Activated naive CD8-positive, alpha-beta T cell treated with anti-CD3 and anti-CD28 coated beads, Interleukin-2, amount 50 U/mL, for 24 hours (primary cell): Measurements from ENCODE around the gene APRT.
A peak's percentile ranks its signal among the peaks of the same experiment; 100 is the strongest.
"Not testable (repeated sequence)": the region's sequence is repeated elsewhere in the genome, so short reads cannot be mapped to it uniquely, and the experiment has no call there.

Source experiments
- ATAC-seq: fragments of 150-1000 bp; cut with Tn5 transposase; one replicate; pipeline ENCODE4 v1.10.0; 2021
- DNase-seq: peaks from one replicate; pipeline ENCODE4 v3.0.0; 2021
- H3K27ac Mint-ChIP-seq: one replicate; pipeline ENCODE4 v1.8.0; 2021; ENCODE audit warnings: mild to moderate bottlenecking, mixed read lengths
- H3K27me3 Mint-ChIP-seq: one replicate; pipeline ENCODE4 v1.8.0; 2021; ENCODE audit warnings: mixed read lengths
- H3K36me3 Mint-ChIP-seq: one replicate; pipeline ENCODE4 v1.8.0; 2021; ENCODE audit warnings: low read depth, mixed read lengths
- H3K4me1 Mint-ChIP-seq: one replicate; pipeline ENCODE4 v1.8.0; 2021; ENCODE audit warnings: mixed read lengths
- H3K4me3 Mint-ChIP-seq: one replicate; pipeline ENCODE4 v1.8.0; 2021; ENCODE audit warnings: mild to moderate bottlenecking, moderate library complexity, mixed read lengths
- H3K9me3 Mint-ChIP-seq: one replicate; pipeline ENCODE4 v1.8.0; 2021; ENCODE audit warnings: mixed read lengths

APRT gene

GRCh38 chr16:88773812-88774291, 37.9 kb downstream of the APRT start:
- H3K4me1 Mint-ChIP-seq, result peaks cover 16% of the 10 kb centered on the region
- no peaks in the 10 kb centered on the region for H3K36me3 Mint-ChIP-seq
- H3K27me3 Mint-ChIP-seq, result no peaks in the 10 kb centered on the region
- DNase-seq (no peak), ATAC-seq (no peak)
- no peaks in the 10 kb centered on the region for H3K9me3 Mint-ChIP-seq
- no peak overlapping the region for H3K27ac Mint-ChIP-seq
- H3K4me3 Mint-ChIP-seq, result no peak overlapping the region

GRCh38 chr16:88772871-88773811, 38.6 kb downstream of the APRT start:
- no peak for DNase-seq

GRCh38 chr16:88771781-88772180, 39.9 kb downstream of the APRT start:
- peaks cover 23% of the 10 kb centered on the region for H3K4me1 Mint-ChIP-seq
- H3K9me3 Mint-ChIP-seq, H3K36me3 Mint-ChIP-seq: not testable (repeated sequence)

More at GRCh38 chr16:88772871-88773811, 38.6 kb downstream of the APRT start:
- H3K9me3 Mint-ChIP-seq, result no peaks in the 10 kb centered on the region
- H3K4me3 Mint-ChIP-seq, result no peak overlapping the region
- no peaks in the 10 kb centered on the region for H3K27me3 Mint-ChIP-seq
- H3K27ac Mint-ChIP-seq, result no peak overlapping the region
- no peak for ATAC-seq
- no peaks in the 10 kb centered on the region for H3K36me3 Mint-ChIP-seq
- H3K4me1 Mint-ChIP-seq, result peaks cover 14% of the 10 kb centered on the region

GRCh38 chr16:88771294-88771772, 40.4 kb downstream of the APRT start:
- H3K9me3 Mint-ChIP-seq, result no peaks in the 10 kb centered on the region
- no peak overlapping the region for H3K4me3 Mint-ChIP-seq
- no peaks in the 10 kb centered on the region for H3K27me3 Mint-ChIP-seq
- H3K4me1 Mint-ChIP-seq, result peaks cover 28% of the 10 kb centered on the region
- no peaks in the 10 kb centered on the region for H3K36me3 Mint-ChIP-seq
- ATAC-seq (no peak), DNase-seq (no peak)
- no peak overlapping the region for H3K27ac Mint-ChIP-seq

More at GRCh38 chr16:88771781-88772180, 39.9 kb downstream of the APRT start:
- ATAC-seq, H3K27me3 Mint-ChIP-seq, H3K27ac Mint-ChIP-seq, H3K4me3 Mint-ChIP-seq, DNase-seq: not testable (repeated sequence)

- Mint-ChIP-seq H3K4me3 (no peak overlapping the region), H3K27ac (no peak overlapping the region), H3K27me3 (no peaks in the 10 kb centered on the region), H3K4me1 (peaks cover 33% of the 10 kb centered on the region), H3K36me3 (no peaks in the 10 kb centered on the region), H3K9me3 (no peaks in the 10 kb centered on the region)
- DNase-seq, result peak; percentile 43
- ATAC-seq, result peak; percentile 60
Observed at GRCh38 chr16:88770461-88771293, 41.1 kb downstream of the APRT start.

GRCh38 chr16:88769617-88770460, 41.9 kb downstream of the APRT start:
- Mint-ChIP-seq H3K4me1 (peaks cover 33% of the 10 kb centered on the region), H3K36me3 (no peaks in the 10 kb centered on the region), H3K4me3 (no peak overlapping the region), H3K27ac (no peak overlapping the region), H3K9me3 (no peaks in the 10 kb centered on the region), H3K27me3 (no peaks in the 10 kb centered on the region)
- ATAC-seq (peak; percentile 38), DNase-seq (peak; percentile 42)

GRCh38 chr16:88768071-88768783, 43.5 kb downstream of the APRT start:
- Mint-ChIP-seq H3K9me3 (no peaks in the 10 kb centered on the region), H3K4me3 (no peak overlapping the region), H3K27ac (no peak overlapping the region), H3K4me1 (peaks cover 36% of the 10 kb centered on the region), H3K27me3 (no peaks in the 10 kb centered on the region), H3K36me3 (peaks cover 3% of the 10 kb centered on the region)
- ATAC-seq (no peak), DNase-seq (no peak)

- H3K27ac Mint-ChIP-seq, result no peak overlapping the region
- ATAC-seq (no peak), DNase-seq (no peak)
- H3K9me3 Mint-ChIP-seq, result no peaks in the 10 kb centered on the region
- no peaks in the 10 kb centered on the region for H3K27me3 Mint-ChIP-seq
- H3K4me3 Mint-ChIP-seq, result no peak overlapping the region
- peaks cover 36% of the 10 kb centered on the region for H3K4me1 Mint-ChIP-seq
- peaks cover 3% of the 10 kb centered on the region for H3K36me3 Mint-ChIP-seq
Observed at GRCh38 chr16:88767546-88768070, 44.1 kb downstream of the APRT start.

- Mint-ChIP-seq H3K4me3 (no peak overlapping the region), H3K27me3 (no peaks in the 10 kb centered on the region), H3K27ac (no peak overlapping the region), H3K36me3 (peaks cover 3% of the 10 kb centered on the region), H3K4me1 (peaks cover 36% of the 10 kb centered on the region), H3K9me3 (no peaks in the 10 kb centered on the region)
- DNase-seq, result no peak
- no peak for ATAC-seq
Observed at GRCh38 chr16:88766975-88767374, 44.8 kb downstream of the APRT start.

- no peak for DNase-seq
- Mint-ChIP-seq H3K36me3 (peaks cover 3% of the 10 kb centered on the region), H3K27me3 (no peaks in the 10 kb centered on the region), H3K9me3 (no peaks in the 10 kb centered on the region), H3K27ac (no peak overlapping the region), H3K4me3 (no peak overlapping the region), H3K4me1 (peaks cover 31% of the 10 kb centered on the region)
- ATAC-seq, result no peak
Observed at GRCh38 chr16:88764913-88765349, 46.8 kb downstream of the APRT start.

GRCh38 chr16:88764080-88764479, 47.6 kb downstream of the APRT start:
- DNase-seq (no peak), ATAC-seq (no peak)
- H3K36me3 Mint-ChIP-seq, result peaks cover 3% of the 10 kb centered on the region
- no peak overlapping the region for H3K4me3 Mint-ChIP-seq
- no peak overlapping the region for H3K27ac Mint-ChIP-seq
- H3K9me3 Mint-ChIP-seq, result no peaks in the 10 kb centered on the region
- H3K4me1 Mint-ChIP-seq, result peaks cover 28% of the 10 kb centered on the region
- H3K27me3 Mint-ChIP-seq, result no peaks in the 10 kb centered on the region

- ATAC-seq (no peak), DNase-seq (no peak)
- Mint-ChIP-seq H3K4me3 (no peak overlapping the region), H3K9me3 (no peaks in the 10 kb centered on the region), H3K4me1 (peaks cover 32% of the 10 kb centered on the region), H3K36me3 (peaks cover 3% of the 10 kb centered on the region), H3K27ac (no peak overlapping the region), H3K27me3 (no peaks in the 10 kb centered on the region)
Observed at GRCh38 chr16:88763502-88764053, 48.1 kb downstream of the APRT start.

GRCh38 chr16:88762941-88763340, 48.8 kb downstream of the APRT start:
- no peak overlapping the region for H3K27ac Mint-ChIP-seq
- peaks cover 3% of the 10 kb centered on the region for H3K36me3 Mint-ChIP-seq
- peaks cover 33% of the 10 kb centered on the region for H3K4me1 Mint-ChIP-seq

More at GRCh38 chr16:88762941-88763340, 48.8 kb downstream of the APRT start:
- ATAC-seq (no peak), DNase-seq (no peak)
- H3K4me3 Mint-ChIP-seq, result no peak overlapping the region
- no peaks in the 10 kb centered on the region for H3K9me3 Mint-ChIP-seq
- H3K27me3 Mint-ChIP-seq, result no peaks in the 10 kb centered on the region
